Mucosa of descending colon (tissue), 3 donors: ENCODE data around the gene FLNB. TPM values are rescaled to one million over a fixed set of nuclear protein-coding genes. Genes with fewer than 3 reads are reported as not detected.

Experiments used
- ATAC-seq: fragments of 200-7000 bp; cut with Tn5 transposase; one replicate; pipeline ENCODE4 v1.9.1; 2020; ENCODE audit warnings: mild to moderate bottlenecking, moderate library complexity
- DNase-seq, 3 donors: peaks; one replicate each; pipeline ENCODE4 v3.0.0-alpha.2; 2020
- H3K36me3 ChIP-seq: fragments of 200-600 bp; one replicate; pipeline ENCODE4 v1.8.0; 2021; ENCODE audit warnings: low read depth, mild to moderate bottlenecking
- H3K4me1 ChIP-seq: fragments of 200-600 bp; one replicate; pipeline ENCODE4 v1.8.0; 2021; ENCODE audit warnings: low read depth, mild to moderate bottlenecking
- H3K4me3 ChIP-seq: fragments of 200-600 bp; one replicate; pipeline ENCODE4 v1.8.0; 2021; ENCODE audit warnings: mild to moderate bottlenecking
- H3K9me3 ChIP-seq: fragments of 200-600 bp; one replicate; pipeline ENCODE4 v1.8.0; 2021; ENCODE audit warnings: mild to moderate bottlenecking
- CTCF ChIP-seq: fragments of 200-600 bp; IDR thresholded peaks from one replicate; pipeline ENCODE4 v1.8.0; 2022; ENCODE audit warnings: antibody characterized with exemption, mild to moderate bottlenecking
- intact Hi-C, 2 donors: fragments of 100-400 bp; cut with DNase I in 1 of 2; cut with micrococcal nuclease in 1 of 2; formaldehyde crosslinking; loops; one replicate each; pipeline versions ENCODE4 v1.11.0 to v1.11.1; 2022; cut with DNase I, micrococcal nuclease
- total RNA-seq, 3 donors: library from RNA; stranded (reverse); fragmentation: NEBNext Ultra II Directional in 2 of 3; extraction: Animal tissue kit (Norgen Biotek cat#: 25700) in 2 of 3; gene quantifications; one replicate each; pipeline versions ENCODE4 v1.2.1 to v1.2.4, GENCODE V29; 2021 to 2023
- donor health status: DM: no; HTN: no; CAD: no; lungs with moderate emphysema.
- donor health status: DM: no; HTN: no; CAD: no.
- donor health status: DM: no; HTN: yes; CAD: no.

The FLNB gene
- total RNA-seq, 3 donors from 2014 or later: 256 to 555 (median 357) TPM

GRCh38 chr3:58180099-58180880, 172.1 kb downstream of the FLNB start:
- Histone ChIP-seq H3K4me3 (no peak overlapping the region), H3K4me1 (peaks cover 30% of the 10 kb centered on the region), H3K36me3 (no peaks in the 10 kb centered on the region), H3K9me3 (no peaks in the 10 kb centered on the region)
- no peak for TF ChIP-seq CTCF
- ATAC-seq: no peak
- intact Hi-C loops: no loop called here
- no peak for DNase-seq

GRCh38 chr3:58180940-58181587, 172.8 kb downstream of the FLNB start:
- Histone ChIP-seq H3K4me3 (no peak overlapping the region), H3K9me3 (no peaks in the 10 kb centered on the region), H3K36me3 (no peaks in the 10 kb centered on the region), H3K4me1 (peaks cover 24% of the 10 kb centered on the region)
- peak; percentile 65 for ATAC-seq
- no peak for DNase-seq
- no peak for TF ChIP-seq CTCF
- intact Hi-C loops: no loop called here

GRCh38 chr3:58183221-58183620, 175.0 kb downstream of the FLNB start:
- intact Hi-C loops: no loop called here
- no peak overlapping the region for H3K4me3 ChIP-seq
- no peaks in the 10 kb centered on the region for H3K36me3 ChIP-seq
- H3K9me3 ChIP-seq: no peaks in the 10 kb centered on the region
- H3K4me1 ChIP-seq: peaks cover 12% of the 10 kb centered on the region
- ATAC-seq (no peak), DNase-seq (no peak)
- TF ChIP-seq CTCF: no peak

- ATAC-seq: no peak
- no peak overlapping the region for H3K4me3 ChIP-seq
- intact Hi-C loops: no loop called here
- H3K36me3 ChIP-seq: no peaks in the 10 kb centered on the region
- no peaks in the 10 kb centered on the region for H3K9me3 ChIP-seq
- DNase-seq: no peak
- no peak for TF ChIP-seq CTCF
- peaks cover 5% of the 10 kb centered on the region for H3K4me1 ChIP-seq
Observed at GRCh38 chr3:58183891-58184290, 175.7 kb downstream of the FLNB start.

GRCh38 chr3:58184309-58184981, 176.2 kb downstream of the FLNB start:
- no peaks in the 10 kb centered on the region for H3K36me3 ChIP-seq
- intact Hi-C loops: no loop called here
- no peak overlapping the region for H3K4me3 ChIP-seq
- ATAC-seq: no peak
- no peak for DNase-seq
- peaks cover 5% of the 10 kb centered on the region for H3K4me1 ChIP-seq
- no peaks in the 10 kb centered on the region for H3K9me3 ChIP-seq
- TF ChIP-seq CTCF: no peak
